Hepatic stellate cell (primary cell): ENCODE measurements around the gene LRSAM1.

Source experiments
- DNase-seq: peaks from one replicate; pipeline ENCODE4 v3.0.0; 2011; ENCODE audit warnings: low spot score

Gene LRSAM1

DNA sequence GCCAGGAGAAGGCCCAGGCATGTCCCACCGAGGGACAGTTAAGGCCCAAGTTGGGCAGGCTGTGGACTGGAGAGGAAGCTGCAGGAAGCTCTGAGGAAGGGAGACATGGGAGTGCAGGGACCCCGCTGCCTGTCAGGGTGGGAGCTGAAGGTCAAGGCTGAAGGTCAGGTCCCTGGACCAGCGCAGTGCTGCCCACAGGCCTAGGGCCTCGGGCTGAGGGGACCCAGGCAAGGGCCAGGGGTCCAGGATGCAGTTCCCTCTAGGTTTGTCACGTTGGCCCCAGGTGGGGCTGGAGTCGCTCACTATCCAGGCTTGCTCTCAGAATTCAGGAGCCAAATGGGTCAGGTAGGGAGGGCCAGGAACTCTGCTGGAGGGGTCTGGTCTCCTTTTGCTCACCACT, 84.1 kb downstream of the LRSAM1 start:
- no peak for DNase-seq

DNA sequence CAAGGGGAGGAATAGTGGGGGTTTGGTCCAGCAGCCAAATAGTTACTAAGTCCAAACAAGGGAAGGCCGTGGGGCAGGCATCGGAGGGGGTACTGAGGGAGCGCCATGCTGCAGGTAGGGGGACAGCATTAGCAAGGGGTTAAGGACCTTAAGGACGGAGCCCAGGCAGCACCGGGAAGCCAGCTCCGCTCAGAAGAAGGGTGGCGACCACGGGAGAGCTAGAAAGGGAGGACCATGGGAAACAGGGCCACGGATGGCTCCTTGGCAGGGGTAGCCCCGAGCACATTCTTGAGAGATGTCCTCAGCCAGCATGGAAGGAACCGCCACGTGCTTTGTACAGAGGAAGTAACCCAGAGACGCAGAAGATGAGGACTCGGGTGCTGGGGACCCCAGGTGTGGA, 84.5 kb downstream of the LRSAM1 start:
- peak; percentile 63 for DNase-seq

DNA sequence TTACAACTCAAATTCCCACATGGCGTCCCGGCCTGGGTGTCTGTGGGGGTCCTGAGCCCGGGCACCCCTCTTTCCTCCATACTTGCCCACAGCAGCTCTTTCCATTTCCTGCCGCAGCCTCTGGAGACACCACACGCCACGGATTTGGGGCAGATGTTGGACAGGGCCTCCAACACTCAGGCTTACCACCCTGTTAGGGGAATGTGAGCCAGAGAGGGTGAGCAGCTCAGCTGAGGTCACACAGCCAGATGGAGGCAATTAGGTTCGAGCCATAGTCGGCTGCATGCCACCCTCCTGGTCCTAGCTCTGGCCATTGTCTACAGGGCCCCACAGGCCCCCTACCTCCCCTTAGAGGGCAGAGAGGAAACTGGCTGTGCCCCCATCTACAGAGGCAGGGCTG, 85.2 kb downstream of the LRSAM1 start:
- DNase-seq, result no peak

DNA sequence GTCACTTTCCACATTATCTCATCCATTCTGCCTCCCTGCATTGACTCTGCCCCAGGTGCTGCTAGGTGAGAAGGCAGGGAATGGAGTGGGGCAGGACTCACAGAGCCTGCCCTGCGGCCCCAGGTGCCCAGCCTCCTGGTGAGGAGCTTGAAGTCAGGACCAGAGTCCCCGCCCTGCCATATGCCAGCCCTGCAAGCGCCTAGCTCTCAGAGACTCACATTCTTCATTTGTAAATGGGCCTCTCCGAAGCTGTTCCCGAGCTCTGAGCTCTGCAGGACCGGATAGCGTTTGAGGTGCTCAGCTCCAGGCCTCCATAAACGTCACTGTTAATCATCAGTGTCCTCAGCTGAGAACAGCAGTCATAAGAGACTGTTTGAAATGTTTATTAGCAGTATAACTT, 85.7 kb downstream of the LRSAM1 start:
- DNase-seq, result peak; percentile 88

DNA sequence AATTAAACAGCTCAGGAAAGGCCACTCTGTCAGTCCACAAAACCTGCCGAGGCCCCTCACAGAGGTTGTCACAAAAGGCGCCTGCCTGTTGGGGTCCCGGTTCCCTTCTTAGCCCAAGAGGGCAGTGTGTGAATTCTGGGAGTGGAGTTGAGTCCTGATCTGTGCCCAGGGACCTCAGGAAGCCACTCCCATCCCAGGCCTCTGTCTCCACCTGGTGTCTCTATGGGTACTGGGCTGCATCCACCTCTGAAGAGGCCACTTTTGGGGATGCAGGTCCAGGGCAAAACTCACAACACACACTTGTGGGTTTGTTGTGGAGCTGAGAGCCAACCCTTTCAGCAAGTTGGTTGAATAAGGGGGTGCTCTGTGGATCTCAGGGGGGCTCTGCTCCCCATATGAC, 86.5 kb downstream of the LRSAM1 start:
- DNase-seq, result no peak

DNA sequence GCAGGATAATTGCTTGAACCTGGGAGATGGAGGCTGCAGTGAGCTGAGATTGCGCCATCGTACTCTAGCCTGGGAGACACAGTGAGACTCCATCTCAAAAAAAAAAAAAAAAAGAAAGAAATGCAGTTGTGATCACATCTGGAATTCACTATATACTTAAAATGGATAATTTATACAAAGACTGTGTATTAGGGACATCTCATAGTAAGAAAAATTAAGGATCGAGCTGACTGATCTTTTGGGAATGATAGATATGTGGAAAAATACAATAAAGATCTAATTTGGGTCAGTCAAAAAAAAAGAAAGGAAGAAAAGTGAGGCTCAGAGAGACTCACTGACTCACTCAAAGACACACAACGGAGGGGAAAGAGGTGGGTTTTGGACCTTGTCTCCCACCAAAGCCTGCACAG, 87.5 kb downstream of the LRSAM1 start:
- peak; percentile 80 for DNase-seq

DNA sequence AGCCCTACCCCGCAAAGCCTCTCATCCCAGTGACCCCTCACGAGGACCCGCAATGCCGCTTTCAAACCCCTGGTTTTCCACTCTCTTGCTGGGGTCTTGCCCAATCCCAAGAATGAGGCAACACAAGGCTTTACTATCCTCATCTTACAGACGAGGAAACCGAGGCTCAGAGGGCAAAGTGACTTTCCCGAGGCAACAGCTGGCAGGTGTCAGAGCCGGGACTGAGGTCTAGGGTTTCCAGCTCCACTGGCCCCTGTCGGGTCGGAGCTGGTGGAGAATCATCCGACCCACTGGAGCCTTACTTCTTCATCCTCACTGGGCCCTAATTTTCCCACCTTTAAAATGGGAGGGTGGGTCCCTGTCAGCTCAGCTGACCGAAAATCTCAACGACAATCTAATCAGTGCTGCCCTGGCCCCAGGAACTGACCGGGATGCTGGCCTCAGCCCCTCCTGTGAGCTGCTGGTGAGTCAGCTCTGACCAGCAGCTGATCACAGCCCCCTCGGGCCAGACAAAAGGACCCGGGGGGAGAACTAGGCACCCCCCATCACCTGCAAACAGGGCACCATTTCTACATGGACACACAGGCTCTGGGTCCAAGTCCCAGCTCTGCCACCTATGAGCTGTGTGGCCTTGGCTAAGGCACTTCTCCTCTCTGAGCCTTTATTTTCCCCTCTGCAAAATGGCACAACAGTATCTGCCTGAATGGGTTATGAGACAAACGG, 88.1 kb downstream of the LRSAM1 start:
- peak; percentile 78 for DNase-seq

DNA sequence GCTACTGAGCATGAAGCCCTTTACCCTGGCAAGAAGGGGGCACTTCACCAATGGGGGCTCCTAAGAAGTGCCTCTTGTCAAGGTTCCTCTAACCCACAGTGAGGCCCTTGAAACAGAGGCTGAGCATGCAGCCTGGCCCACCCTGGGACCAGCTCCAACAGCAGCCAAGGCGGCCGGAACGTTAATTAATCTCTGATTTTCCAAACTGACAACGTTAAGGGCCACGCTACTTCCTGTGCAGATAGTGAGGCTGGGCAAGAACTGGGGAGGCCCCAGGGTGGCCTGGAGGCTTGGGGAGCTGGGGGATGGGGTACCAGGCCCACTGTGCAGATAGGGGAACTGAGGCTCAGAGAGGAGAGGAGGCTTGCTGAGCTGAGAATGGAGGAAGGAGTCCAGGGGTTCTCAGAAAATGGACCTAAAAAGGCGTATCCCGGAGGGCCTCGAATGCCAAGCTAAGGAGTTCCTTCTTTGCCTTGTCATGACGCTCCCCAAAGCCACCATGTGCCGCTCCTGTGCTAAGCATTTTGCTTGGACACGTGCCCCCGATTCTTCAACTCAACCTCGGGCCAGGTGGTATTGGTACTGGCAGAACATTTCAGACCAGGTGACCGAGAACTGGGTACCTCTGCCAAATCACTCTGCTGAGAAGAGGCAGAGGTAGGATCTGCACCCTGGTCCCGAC, 88.8 kb downstream of the LRSAM1 start:
- no peak for DNase-seq

DNA sequence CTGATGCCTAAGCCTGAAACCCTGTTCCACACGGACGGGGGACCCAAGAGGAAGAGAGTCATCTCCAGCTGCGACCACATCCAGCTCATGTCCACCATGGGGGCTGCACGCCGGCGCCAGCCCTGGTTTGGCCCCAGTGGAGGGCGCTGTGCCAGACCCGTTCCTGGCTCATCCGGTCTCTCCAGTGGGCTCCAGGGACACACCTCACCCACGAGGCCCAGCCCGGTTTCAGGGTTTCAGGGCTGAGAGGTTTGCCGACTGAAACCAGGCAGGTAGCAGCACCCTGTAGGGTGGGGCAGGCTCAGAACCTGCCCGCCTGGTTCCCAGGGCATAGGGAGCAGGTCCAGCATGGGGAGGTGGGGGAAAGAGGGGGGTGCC, 89.3 kb downstream of the LRSAM1 start:
- no peak for DNase-seq

DNA sequence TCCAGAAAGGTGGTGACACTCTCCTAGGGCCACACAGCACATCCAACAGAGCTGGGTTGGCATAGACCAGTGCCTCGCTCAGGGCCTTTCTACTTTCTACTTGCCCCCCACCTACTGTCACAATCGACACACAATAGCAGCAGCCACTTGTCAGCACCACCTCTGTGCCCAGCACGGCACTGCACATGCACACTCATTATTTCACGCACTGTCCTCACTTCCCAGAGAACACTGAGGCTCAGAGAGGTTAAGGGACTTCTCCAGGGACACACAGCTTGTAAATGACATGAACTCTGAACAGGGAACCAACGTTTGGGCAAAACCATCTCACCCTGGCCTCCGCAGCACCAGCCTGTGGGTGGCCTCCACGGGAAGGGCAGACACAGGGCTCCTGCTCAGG, 89.9 kb downstream of the LRSAM1 start:
- DNase-seq, result no peak

DNA sequence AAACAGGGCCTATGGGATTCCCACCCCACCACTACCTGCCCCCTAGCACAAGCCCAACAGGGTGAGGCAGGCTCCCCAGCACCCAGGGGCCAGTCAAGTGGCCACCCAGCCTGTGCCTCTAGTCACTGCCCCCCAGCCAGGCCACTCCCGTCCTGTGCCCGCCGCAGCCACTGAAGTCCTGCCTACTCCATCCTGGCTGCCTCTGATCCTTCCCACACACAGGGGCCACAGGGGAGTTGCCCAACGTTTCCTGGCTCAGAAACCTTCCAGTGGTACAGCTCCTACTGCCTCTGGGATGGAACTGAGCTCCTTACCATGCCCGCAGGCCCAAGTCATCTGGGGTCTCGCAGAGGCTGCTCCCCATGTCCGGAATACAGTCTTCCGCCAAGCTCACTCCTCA, 90.6 kb downstream of the LRSAM1 start:
- no peak for DNase-seq

DNA sequence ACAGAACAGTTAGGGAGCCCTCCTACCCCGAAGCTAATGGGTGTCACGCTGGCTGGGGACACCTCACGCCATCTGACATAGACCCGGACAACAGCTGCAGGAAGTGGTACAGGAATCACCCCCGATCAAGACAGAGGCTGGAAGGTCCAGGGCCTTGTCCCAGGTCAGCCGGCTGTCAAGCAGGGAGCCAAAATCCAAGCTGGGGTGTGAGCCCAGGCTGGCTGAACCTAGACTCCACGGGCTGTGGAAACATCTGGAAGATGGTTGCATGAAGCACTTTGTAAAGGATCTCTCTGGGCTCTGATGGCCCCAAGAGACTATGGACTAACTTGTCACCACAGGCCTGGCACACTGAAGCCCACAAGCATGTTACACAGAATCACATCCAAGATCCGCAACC, 91.9 kb downstream of the LRSAM1 start:
- DNase-seq, result no peak

DNA sequence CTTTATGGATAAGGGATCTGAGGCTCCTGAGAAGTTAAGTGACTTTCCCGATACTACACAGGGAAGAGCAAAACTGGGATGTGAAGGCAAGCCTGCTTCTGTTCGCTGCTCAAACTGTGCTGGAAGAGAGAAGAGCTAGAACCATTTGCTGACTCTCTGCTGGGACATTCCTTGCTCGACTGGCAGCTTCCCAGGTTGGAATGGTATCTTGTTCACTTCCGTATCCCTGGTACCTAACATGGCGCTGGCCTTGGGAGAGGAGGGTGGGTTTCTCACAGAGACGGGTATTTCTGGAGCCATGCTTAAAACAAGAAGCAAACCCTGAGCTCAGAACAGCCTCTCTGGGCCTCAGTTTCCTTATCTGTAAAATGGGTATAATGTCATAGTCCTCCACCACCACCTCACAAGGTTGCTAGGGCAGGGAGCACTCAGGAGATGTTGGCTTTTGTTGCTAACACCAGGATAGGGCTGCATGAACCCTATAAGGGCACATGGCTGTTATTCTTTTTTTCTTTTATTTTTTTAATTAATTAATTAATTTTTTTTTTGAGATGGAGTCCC, 92.7 kb downstream of the LRSAM1 start:
- DNase-seq, result no peak

DNA sequence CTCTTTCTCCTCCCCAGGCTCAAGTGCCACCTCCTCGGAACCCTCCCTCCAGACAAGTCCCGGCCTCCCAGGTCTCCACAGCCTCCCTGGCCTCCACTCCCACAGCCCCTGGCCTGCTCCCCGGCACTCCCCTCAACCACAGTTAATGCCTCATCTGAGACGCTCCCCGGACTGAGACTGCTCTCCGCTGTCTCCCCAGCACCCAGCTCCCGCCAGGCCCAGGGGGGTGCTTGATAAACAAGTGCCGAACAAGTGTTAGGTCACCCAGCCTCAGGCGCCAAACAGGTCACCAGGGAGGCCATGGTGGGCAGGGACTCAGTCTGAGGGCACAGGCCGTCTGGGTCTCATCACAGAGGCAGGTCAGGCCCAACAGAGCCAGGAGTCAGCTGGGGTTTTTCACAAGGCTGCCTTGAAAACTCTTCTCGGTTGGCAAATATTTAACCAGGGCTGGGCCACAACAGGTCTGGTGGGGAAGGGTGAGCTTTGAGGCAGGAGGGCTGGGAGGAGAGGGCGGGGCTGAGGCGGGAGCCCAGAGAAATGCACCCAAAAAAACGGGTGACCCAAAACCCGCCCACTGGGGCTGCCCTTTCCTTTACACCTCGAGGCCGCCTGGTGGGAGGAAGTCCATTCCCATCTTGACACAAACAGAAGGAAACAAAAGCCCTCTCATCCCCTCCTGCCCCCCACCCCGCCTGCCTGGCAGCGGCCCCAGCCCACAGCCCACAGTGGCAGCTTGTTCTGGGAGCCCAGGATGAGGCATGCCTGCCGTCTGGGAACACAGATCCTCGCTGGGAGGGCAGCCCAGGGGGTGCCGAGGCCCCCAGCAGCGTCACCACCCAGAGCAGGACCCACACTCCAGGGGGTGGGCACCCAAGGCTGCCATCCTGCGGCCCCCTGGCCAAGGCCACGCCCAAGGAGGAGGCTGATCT, 94.2 kb downstream of the LRSAM1 start:
- DNase-seq, result no peak

DNA sequence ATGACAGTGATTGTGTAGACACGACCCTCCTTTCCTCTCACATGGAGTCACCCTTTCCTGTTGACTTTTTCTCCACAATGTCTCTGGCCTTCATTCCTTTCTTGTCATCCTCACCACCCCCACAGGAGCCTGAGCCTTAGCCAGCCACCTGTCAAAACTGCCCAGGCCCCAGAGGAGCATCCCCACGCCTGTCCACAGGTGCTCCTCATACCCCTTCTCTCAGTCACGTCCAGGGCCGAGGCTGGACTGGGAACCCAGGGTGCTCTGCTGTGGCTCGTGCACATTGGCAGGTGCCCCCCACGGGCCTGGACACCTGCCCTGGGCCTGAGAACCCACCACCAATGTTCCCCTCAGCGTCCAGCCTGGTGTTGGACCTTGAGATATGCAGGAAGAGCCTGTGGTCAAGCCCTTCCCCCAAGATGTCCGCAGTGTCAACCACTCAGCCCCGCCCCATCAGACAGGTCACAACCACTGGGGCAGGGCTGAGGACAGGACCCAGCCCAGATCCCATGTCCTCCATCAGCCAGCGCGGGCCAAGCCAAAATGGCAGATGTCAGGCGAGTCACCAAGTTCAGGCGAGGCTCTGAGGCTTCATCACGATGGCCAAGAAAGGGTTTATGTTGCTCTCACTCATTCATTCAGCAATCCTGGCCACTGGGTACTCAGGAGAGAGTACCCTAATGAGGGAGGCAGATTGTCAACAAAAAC, 95.0 kb downstream of the LRSAM1 start:
- no peak for DNase-seq

DNA sequence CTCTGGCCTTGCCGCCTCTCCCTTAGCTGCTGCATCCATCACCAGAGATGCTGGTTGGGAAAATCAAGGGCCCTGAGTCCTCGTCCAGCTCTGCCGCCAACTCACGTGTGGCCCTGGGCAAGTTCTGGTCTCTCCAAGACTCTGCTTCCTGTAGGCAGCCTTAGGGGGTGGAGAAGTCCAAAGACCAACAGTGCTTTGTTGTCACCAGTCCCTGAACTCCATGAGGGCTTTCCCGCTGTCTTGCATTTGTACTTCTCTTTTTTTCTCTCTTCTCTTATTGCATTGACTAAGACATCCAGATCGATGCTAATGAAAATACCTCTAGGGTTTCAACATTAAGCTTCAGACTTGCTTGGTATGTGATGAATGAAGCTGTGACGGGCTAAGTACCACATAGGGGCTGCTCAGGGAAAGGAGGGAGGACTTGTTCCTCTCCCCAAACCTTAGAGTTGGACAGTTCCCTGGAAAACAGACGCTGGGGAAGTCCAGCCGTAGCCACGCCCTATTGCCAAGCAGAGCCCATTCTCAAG, 97.1 kb downstream of the LRSAM1 start:
- no peak for DNase-seq

DNA sequence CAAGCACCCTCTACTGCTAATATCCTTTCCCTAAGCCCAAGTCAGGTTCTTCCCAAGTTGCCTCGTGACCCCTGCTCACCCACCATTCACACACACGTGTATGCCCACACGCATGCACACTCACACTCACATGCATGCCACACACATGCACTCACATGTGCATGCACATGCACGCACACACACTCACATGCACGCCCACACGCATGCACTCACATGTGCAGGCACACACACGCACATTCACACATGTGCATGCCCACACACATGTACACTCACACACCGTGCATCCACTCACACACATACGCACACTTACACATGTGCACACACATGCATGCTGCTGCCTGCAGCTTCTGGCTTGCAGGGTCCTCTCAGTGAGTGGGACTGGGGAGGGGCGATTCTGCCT, 97.9 kb downstream of the LRSAM1 start:
- DNase-seq, result no peak

DNA sequence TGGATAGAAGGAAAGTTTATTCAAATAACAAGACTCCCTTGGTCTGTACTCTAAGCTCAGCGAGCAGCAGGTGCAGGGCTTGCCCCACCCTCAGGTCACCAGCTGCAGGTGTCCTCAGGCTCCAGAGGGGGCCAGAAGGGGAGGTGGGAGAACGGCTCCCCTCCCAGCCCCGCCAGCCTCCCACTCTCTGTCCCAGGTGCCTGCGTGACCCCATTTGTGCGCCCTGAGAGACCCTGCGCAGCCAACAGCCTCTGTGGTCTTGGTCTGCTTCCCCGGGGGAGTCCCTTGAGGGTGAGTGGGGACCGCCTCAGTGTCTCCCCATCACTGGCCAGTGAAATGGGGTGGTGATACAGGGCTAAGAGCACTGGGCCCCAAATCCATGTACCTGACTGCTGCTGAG, 98.4 kb downstream of the LRSAM1 start:
- DNase-seq, result no peak

DNA sequence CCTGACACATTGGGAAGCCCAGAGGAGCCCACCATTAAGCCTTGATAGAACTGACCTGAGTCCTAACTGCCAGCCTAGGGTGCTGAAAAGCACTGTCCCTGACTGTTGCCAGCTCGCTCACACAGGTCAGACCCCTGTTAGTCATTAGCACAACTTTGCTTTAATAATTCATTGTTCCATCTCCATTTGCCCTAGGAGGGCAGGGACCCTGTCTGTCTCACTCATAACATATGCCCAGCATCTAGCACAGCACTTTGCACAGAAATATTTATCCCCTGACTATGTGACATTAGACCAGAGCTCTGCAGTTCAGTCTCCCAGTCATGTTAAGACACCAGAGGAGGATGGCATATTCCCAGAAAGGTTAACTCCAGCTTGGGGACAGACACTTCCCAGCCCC, 99.0 kb downstream of the LRSAM1 start:
- DNase-seq, result no peak

DNA sequence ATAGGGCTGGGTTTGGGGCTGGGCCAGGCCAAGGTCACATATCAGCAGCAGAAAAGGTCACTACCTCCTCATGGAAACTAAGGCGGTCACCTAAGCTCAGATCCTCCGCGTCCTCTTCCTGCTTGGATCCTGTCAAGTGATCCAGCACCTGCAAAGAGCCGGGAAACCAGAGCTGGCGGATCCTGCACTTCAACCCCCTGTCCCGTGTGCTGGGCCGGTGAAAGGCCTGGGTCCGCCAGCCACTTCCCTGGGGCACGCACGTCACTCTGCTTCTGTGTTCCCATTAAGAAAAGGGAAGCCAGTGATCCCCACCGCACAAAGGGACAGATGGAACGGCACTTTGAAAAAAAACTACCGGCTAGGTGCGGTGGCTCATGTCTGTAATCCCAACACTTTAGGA, 99.4 kb downstream of the LRSAM1 start:
- DNase-seq, result no peak
